Caco-2 (cell line): ENCODE data around the gene TPRG1. TPM values are rescaled to one million over a fixed set of nuclear protein-coding genes. Genes with fewer than 3 reads are reported as not detected.

Experiments used
- BruUV-seq: library from RNA; stranded (reverse); fragments of 400-500 nt; replicated peaks from 2 replicates; lab custom pipeline; 2021; lab: Mats Ljungman, UMichigan
- CTCF ChIA-PET: fragments of 300-600 bp; sonication (Branson Sonifier 250); formaldehyde crosslinking; loops from one replicate; lab custom pipeline; 2022; ENCODE audit warnings: antibody characterized with exemption; lab: Charles Lee
- POLR2A ChIA-PET: fragments of 300-600 bp; sonication (Branson Sonifier 250); formaldehyde crosslinking; loops from one replicate; lab custom pipeline; 2022; ENCODE audit warnings: antibody characterized with exemption; lab: Charles Lee
- DNase-seq, 2 experiments: peaks; one replicate each; pipeline versions ENCODE4 v3.0.0 to v3.0.0-alpha.2; 2020 to 2022
- H3K27me3 ChIP-seq: replicated peaks from 2 replicates; pipeline ENCODE4 v1.6.0; 2011; ENCODE audit warnings: low read length; ENCODE audit not compliant: control insufficient read depth, insufficient read depth
- H3K36me3 ChIP-seq: 2 replicates; pipeline ENCODE4 v1.5.1; 2011; ENCODE audit warnings: low read length; ENCODE audit not compliant: control insufficient read depth, insufficient read depth
- H3K4me1 ChIP-seq: fragments of 250-450 bp; sonication (Bioruptor Pico); 2 replicates; pipeline ENCODE4 v1.5.1; 2020; ENCODE audit warnings: mild to moderate bottlenecking
- H3K4me3 ChIP-seq: 2 replicates; pipeline ENCODE4 v1.5.1; 2011; ENCODE audit warnings: low read depth, mild to moderate bottlenecking, control low read depth, low read length
- H3K9me3 ChIP-seq: fragments of 250-450 bp; sonication (Bioruptor Pico); 2 replicates; pipeline ENCODE4 v1.5.1; 2020; ENCODE audit warnings: mild to moderate bottlenecking, moderate library complexity
- H3K27ac Mint-ChIP-seq: one replicate; pipeline ENCODE4 v1.8.0; 2022; ENCODE audit warnings: mixed read lengths; ENCODE audit not compliant: unreplicated experiment
- H3K27me3 Mint-ChIP-seq: one replicate; pipeline ENCODE4 v1.8.0; 2022; ENCODE audit warnings: mixed read lengths; ENCODE audit not compliant: insufficient read depth, unreplicated experiment
- H3K36me3 Mint-ChIP-seq: one replicate; pipeline ENCODE4 v1.8.0; 2022; ENCODE audit warnings: mild to moderate bottlenecking, mixed read lengths; ENCODE audit not compliant: insufficient read depth, unreplicated experiment
- H3K4me1 Mint-ChIP-seq: one replicate; pipeline ENCODE4 v1.8.0; 2022; ENCODE audit warnings: low read depth, mixed read lengths; ENCODE audit not compliant: unreplicated experiment
- H3K4me3 Mint-ChIP-seq: one replicate; pipeline ENCODE4 v1.8.0; 2022; ENCODE audit warnings: mild to moderate bottlenecking, moderate library complexity, mixed read lengths; ENCODE audit not compliant: unreplicated experiment
- H3K9me3 Mint-ChIP-seq: one replicate; pipeline ENCODE4 v1.8.0; 2022; ENCODE audit warnings: mixed read lengths; ENCODE audit not compliant: unreplicated experiment
- CTCF ChIP-seq, 2 experiments: fragments of 200-600 bp in 1 of 2; IDR thresholded peaks; 1 replicate in 1 of 2; 2 replicates in 1 of 2; pipeline versions ENCODE4 v1.5.1 to v1.8.0; 2011 to 2022; ENCODE audit warnings: antibody characterized with exemption in 1 of 2, control low read depth in 1 of 2, inconsistent platforms in 1 of 2, low read depth in 1 of 2, low read length in 1 of 2, mild to moderate bottlenecking in 1 of 2, moderate library complexity in 1 of 2; ENCODE audit not compliant: insufficient read depth in 1 of 2, severe bottlenecking in 1 of 2, unreplicated experiment in 1 of 2
- intact Hi-C: fragments of 100-400 bp; cut with micrococcal nuclease; formaldehyde crosslinking; loops from one replicate; pipeline ENCODE4 v1.10.0; 2022; ENCODE audit not compliant: unreplicated experiment
- total RNA-seq: library from RNA; stranded (reverse); gene quantifications from 2 replicates; pipeline ENCODE4 v1.2.3, GENCODE V29; 2022

Gene TPRG1
- total RNA-seq, 1 experiment from 2014 or later: 1.5 TPM

- Mint-ChIP-seq H3K4me3 (no peak overlapping the region), H3K4me1 (no peaks in the 10 kb centered on the region), H3K27ac (no peak overlapping the region), H3K36me3 (no peaks in the 10 kb centered on the region), H3K9me3 (no peaks in the 10 kb centered on the region), H3K27me3 (no peaks in the 10 kb centered on the region)
- CTCF ChIA-PET: interaction anchor here (0.7 kb wide), 1 partner anchor 324 kb away, joined by 4 read pairs; no protein-coding TSS in a partner anchor
- TF ChIP-seq CTCF (IDR thresholded peaks at IDR 0.05; ENCODE audit: insufficient read depth in 1 of 2, low read depth in 1 of 2, low read length in 1 of 2, severe bottlenecking in 1 of 2, unreplicated experiment in 1 of 2): no peak
- POLR2A ChIA-PET: no interaction called here
- Histone ChIP-seq H3K27me3 (no peaks in the 10 kb centered on the region), H3K36me3 (no peaks in the 10 kb centered on the region), H3K4me3 (no peak overlapping the region), H3K9me3 (no peaks in the 10 kb centered on the region), H3K4me1 (no peaks in the 10 kb centered on the region)
- no TSS peak for BruUV-seq
- intact Hi-C loops: no loop called here
- no peak for DNase-seq
Observed at GRCh38 chr3:189289251-189289650, 117.5 kb downstream of the TPRG1 start.

GRCh38 chr3:189292667-189293484 lies 121.1 kb downstream of the TPRG1 start:
- Histone ChIP-seq H3K4me1 (peaks cover 2% of the 10 kb centered on the region; the same call in 1 of the 2 replicates), H3K27me3 (no peaks in the 10 kb centered on the region), H3K4me3 (no peak overlapping the region), H3K9me3 (no peaks in the 10 kb centered on the region), H3K36me3 (no peaks in the 10 kb centered on the region)
- no peaks in the 10 kb centered on the region for H3K9me3 Mint-ChIP-seq
- intact Hi-C loops: no loop called here
- POLR2A ChIA-PET: no interaction called here
- H3K27me3 Mint-ChIP-seq: no peaks in the 10 kb centered on the region
- no peak overlapping the region for H3K27ac Mint-ChIP-seq
- DNase-seq: no peak
- TF ChIP-seq CTCF (IDR thresholded peaks at IDR 0.05; ENCODE audit: insufficient read depth in 1 of 2, low read depth in 1 of 2, low read length in 1 of 2, severe bottlenecking in 1 of 2, unreplicated experiment in 1 of 2): no peak
- H3K4me1 Mint-ChIP-seq: peaks cover 9% of the 10 kb centered on the region
- no TSS peak for BruUV-seq
- H3K36me3 Mint-ChIP-seq: no peaks in the 10 kb centered on the region
- CTCF ChIA-PET: no interaction called here
- no peak overlapping the region for H3K4me3 Mint-ChIP-seq

GRCh38 chr3:189294649-189295048 lies 122.9 kb downstream of the TPRG1 start:
- Mint-ChIP-seq H3K36me3 (no peaks in the 10 kb centered on the region), H3K27ac (no peak overlapping the region), H3K9me3 (no peaks in the 10 kb centered on the region), H3K4me1 (peaks cover 9% of the 10 kb centered on the region), H3K27me3 (no peaks in the 10 kb centered on the region), H3K4me3 (no peak overlapping the region)
- Histone ChIP-seq H3K4me3 (no peak overlapping the region), H3K27me3 (no peaks in the 10 kb centered on the region), H3K36me3 (no peaks in the 10 kb centered on the region), H3K9me3 (no peaks in the 10 kb centered on the region), H3K4me1 (peaks cover 5% of the 10 kb centered on the region; the same call in 1 of the 2 replicates)
- CTCF ChIA-PET: no interaction called here
- no TSS peak for BruUV-seq
- no peak for DNase-seq
- TF ChIP-seq CTCF (IDR thresholded peaks at IDR 0.05; ENCODE audit: insufficient read depth in 1 of 2, low read depth in 1 of 2, low read length in 1 of 2, severe bottlenecking in 1 of 2, unreplicated experiment in 1 of 2): no peak
- POLR2A ChIA-PET: no interaction called here
- intact Hi-C loops: no loop called here
